ENCODE data around the gene TPH2.

GRCh38 chr12:72024613-72025012, 86.0 kb downstream of the TPH2 start:
- TF ChIP-seq CTCF (IDR thresholded peaks at IDR 0.05): no peak
- no peak for TF ChIP-seq SIN3A (IDR thresholded peaks at IDR 0.05; ENCODE audit: borderline replicate concordance, insufficient read depth, low read depth, low read length)
- no peak for TF ChIP-seq TCF7L2 (IDR thresholded peaks at IDR 0.05; ENCODE audit: low read depth, low read length)
- no peak for TF ChIP-seq REST (IDR thresholded peaks at IDR 0.05; ENCODE audit: insufficient read depth in 1 of 2, low read depth in 2 of 2, low read length in 1 of 2)
